Stimulated activated CD4-positive, alpha-beta T cell treated with anti-CD3 and anti-CD28 coated beads, Interleukin-15, amount 100 ng/mL, for 48 hours (primary cell): ENCODE data around the gene UNCX.

Experiments used
- DNase-seq, 2 donors: peaks; one replicate each; pipeline ENCODE4 v3.0.0-alpha.2; 2020; ENCODE audit warnings: low read depth in 2 of 2

UNCX gene

DNA sequence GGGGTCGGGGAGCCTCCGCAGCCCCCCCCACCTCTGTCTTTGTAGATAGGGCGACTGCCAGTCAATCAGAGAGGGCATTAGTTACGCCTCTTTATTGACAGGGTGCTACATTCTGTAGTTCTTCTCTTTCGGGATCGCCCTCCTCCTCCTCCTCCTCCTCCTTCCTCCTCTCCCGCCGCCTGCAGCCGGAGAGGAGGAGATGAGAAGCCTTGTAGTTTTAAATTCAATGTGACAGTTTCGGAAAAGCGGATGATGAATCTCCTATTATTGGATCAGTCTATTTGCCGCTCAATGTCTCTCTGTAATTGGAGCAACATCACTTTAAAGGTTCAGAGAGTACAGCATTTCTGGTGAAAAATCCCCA lies 587 bp upstream of the UNCX start:
- DNase-seq, result no peak

GRCh38 chr7:1233333-1234048 lies 819 bp downstream of the UNCX start:
- DNase-seq, result no peak

- no peak for DNase-seq
Observed at GRCh38 chr7:1234049-1234880, 1.6 kb downstream of the UNCX start.

DNA sequence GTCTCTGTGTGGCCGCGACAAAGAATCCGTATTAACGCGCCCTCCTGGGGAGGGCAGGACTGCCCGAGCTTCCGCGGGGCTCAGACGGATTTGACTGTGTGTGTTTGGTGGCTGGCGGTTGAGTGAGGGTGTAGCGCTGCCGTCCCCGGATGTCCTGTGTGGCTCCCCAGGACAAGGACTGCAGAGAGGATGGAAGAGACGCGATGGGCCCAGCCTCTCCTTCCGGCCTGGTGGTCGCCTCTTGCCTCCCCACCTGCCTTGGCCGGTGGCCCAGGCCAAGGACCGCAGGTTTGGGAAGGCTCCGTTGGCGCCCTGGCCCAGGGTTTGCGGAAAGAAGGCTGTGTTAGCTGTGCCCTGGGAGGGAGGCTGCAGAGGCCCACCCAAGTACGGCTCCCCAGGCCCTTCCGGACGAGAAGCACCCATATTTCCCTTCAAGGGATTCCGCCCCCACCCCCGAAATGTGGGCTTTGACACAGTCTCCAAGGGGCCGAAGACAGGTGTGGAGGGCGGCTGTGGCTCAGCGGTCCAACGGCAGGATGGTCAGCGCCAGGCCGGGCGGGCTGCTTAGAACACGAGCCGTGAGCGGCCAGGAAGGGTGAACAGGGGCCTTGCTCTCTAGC lies 2.3 kb downstream of the UNCX start:
- no peak for DNase-seq

DNA sequence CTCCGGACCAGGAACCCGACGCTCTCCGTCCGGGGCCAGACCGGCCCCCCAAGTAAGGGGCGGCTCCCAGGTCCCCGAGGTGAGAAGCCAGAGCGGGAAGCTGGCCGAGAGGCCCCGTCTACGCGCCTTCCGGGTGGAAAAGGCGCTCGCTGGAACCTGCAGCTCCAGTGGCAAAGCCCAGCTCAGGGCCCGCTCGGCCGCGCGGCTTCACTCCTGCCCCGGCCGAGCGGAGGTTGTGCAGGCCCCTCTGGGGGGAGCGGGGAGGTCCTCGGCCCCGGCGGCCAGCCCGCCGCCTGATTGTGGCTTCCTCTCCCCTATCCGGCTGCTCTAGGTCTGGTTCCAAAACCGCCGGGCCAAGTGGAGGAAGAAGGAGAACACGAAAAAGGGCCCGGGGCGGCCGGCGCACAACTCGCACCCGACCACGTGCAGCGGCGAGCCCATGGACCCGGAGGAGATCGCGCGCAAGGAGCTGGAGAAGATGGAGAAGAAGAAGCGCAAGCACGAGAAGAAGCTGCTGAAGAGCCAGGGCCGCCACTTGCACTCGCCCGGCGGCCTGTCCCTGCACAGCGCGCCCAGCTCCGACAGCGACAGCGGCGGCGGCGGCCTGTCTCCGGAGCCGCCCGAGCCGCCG lies 2.9 kb downstream of the UNCX start:
- no peak for DNase-seq

GRCh38 chr7:1236132-1236661 lies 3.5 kb downstream of the UNCX start:
- no peak for DNase-seq

DNA sequence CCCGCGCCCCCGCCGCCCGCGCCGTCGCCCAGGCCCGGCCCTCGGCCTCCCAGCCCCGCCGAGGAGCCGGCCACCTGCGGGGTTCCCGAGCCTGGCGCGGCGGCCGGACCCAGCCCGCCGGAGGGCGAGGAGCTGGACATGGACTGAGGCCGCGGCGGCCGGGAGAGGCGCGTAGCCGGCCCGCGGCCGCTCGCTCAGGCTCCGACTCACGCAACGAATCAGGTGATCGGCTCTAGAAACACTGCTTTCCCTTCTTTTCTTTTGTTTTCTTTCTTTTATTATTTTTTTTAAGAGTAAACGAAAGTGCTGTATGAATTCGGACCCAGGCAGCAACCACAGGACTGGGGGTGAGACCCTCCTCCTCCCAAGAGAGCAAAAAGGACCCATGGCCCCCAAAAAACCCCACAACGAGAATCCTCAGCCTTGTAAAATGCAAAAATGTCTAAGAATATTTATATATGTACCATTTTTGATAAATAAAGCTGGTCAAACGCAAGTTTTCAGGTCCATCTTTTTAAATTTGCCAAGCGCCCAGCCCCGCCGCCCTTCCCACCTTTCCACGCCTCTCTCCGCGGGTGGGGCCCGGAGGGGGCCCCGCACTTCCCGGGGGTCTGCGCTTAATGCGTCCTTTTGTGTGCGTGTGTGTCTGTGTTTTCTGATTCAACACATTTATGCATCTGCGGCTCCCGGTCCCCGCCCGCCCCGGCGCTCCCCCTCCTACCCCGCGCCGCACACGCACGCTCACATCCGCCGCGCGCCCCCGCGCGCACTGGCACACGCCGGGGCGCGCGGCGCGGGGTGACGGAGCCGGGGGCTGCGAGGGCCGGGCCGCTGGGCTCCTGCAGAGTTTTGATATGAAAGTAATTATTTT lies 4.4 kb downstream of the UNCX start:
- no peak for DNase-seq

DNA sequence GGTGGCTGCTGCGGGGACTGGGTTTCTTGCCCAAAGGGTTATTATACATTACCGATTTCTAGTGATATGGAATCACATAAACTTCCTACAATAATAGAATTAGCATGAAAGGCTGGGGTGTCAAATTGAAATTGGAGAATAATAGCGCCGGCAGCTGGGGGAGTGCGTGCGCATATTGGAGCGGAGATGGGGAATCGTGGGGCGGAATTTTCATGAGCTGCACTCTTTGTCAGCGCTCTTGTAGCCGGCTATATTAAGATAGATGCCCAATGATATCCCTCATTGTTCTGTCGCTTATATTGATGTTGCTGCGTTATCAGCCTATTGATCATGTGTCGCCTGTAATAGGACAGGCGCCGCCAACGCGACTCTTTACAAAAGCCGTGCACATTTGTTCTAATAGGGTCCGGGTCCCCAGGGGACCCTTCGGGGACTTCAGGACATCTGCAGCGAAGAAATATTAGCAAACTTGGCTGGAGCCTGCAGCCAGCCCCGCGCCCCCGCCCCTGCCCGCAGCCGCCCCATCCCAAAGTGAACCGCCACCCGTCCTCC lies 5.1 kb downstream of the UNCX start:
- DNase-seq, result no peak

DNA sequence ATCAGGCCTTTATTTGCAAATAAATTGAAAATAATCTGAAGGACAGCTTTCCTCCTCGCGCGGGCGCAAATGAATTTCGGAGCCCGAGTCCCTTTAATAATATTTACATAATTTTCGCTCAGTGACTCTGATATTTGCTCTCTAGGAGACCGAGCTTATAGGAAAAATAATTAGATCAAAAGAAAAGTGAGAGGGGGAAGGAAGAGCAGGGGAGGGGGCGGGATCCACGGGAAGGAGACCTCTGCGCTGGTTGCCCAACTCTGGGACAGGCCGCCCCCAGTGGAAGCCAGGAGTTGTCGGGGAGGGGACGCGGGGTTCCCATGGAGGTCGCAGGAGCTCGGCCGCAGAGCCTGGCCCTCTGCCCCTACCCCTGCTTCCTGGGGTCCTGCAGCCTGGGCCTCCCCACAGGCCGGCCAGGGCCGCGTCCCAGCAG lies 5.8 kb downstream of the UNCX start:
- DNase-seq, result no peak

GRCh38 chr7:1238931-1239802 lies 6.5 kb downstream of the UNCX start:
- DNase-seq, result no peak

GRCh38 chr7:1239803-1240516 lies 7.3 kb downstream of the UNCX start:
- DNase-seq, result no peak

- DNase-seq, result no peak
Observed at GRCh38 chr7:1240517-1241257, 8.0 kb downstream of the UNCX start.

DNA sequence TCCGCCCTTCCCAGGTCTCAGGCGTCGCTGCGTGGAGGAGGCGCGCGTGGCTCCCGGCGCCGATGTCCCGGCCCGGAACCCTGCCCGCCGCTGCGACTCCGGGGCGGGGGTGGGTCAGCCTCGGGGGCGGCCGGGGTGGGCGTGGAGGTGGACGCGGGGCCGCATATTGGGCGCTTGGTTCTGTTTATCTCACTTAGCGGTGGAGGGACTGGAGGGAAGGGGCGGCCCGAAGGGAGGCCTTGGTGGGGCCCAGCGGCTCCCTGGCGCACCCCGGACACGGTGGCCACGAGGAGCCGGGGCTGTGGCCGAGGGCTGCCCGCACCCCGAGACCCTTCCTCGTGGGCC lies 8.6 kb downstream of the UNCX start:
- no peak for DNase-seq

- DNase-seq, result no peak
Observed at GRCh38 chr7:1241603-1242255, 9.1 kb downstream of the UNCX start.

GRCh38 chr7:1242256-1242605 lies 9.6 kb downstream of the UNCX start:
- no peak for DNase-seq

DNA sequence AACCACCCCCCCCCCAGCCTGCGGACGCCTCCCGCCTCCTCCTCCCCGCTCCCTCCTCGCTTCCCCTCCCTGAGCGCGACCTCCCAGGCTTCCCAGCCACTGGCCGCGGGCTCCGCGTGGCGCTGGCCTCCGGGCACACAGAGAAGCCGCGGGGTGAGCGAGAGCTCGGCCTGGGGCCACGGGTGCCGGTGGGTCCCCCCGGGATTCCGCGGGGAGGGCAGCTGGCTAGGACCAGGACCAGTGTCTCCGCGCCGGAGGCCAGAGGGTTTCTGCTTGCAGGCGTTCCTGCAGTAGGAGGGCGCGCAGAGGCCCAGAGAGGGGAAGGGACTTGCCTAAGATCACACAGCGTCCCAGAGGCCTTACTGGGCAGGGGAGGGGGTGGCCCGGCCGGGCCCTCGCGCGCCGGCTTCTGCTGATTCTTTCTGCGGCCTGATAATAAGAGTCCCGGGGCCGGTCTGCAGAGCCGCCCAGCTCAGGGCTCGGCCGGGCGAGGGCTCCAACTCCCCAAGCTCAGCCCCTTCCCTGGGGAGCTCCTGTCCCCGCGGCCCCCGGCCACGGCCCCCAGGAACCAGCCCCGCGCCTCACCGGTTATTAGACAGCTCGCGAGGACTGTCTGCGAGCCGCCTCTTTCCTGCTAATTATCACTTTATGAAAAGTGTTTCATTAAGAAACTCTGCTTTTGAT lies 10.1 kb downstream of the UNCX start:
- DNase-seq, result no peak

DNA sequence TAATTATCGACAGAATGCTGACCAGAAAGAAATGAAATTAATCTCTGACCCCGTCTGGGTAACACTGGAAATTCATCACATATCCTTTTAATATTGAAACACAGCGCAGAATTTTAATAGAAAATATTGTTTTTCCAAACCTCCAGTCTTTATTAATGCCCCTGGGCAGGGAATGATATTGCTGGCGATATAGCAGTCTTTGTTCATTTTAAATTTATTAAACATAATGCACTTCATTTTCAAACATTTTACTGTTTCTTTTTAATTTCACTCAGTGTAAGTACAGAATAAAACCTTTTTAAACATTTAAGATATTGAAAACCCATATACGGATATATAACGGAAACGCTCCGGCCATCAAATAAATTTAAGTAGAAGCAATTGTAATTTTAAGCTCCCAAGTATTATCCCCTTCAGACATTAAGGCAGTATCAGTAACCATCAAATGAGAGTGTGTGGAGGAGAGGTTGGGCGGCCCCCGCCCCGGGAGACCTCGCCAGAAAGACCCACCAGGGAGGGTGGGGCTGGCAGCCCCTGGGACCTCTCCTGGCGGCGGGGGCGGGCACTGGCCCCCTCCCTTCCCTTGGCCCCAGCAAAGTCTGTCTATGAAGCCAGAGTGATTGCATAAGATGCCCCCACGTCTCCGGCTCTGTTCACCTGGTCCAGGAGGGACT lies 10.8 kb downstream of the UNCX start:
- no peak for DNase-seq
